ENCODE measurements around the gene PCGF5.
"Not testable (repeated sequence)": the region's sequence is repeated elsewhere in the genome, so short reads cannot be mapped to it uniquely, and the experiment has no call there.

Gene PCGF5

DNA sequence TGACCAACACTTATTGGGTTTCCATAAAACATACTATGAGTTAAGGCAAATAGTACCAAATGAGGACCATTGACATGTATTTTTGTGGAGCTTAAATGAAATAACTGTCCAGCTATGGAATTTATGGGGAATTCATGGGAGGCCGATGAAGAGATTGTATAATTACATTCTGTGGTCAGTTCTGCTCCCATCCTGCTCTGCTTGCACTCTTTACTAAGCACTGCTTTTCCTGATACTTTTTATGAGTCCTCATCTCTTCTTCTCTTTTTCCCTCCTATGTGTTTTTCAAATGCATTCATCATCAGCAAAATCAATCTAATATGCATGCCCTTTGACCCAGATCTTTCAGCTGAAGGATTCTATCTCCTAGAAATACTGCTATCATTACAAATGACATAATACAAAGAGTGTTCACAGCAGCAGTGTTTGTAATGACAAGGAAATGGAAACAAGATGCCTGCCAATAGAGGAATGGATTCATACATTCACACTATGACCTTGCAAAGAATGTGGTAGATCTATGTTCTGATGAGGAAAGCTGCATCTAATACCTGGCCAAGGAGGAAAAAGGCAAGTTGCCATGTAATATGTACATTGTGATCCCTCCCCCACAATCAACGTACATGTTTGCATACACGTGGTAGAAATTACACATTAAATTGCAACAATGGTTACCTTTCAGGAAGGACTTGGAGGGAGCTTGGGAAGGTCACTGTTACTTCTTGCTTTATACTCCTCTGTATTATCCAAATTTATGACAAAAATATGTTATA, 73.9 kb downstream of the PCGF5 start:
- TF ChIP-seq, protein P1, sequence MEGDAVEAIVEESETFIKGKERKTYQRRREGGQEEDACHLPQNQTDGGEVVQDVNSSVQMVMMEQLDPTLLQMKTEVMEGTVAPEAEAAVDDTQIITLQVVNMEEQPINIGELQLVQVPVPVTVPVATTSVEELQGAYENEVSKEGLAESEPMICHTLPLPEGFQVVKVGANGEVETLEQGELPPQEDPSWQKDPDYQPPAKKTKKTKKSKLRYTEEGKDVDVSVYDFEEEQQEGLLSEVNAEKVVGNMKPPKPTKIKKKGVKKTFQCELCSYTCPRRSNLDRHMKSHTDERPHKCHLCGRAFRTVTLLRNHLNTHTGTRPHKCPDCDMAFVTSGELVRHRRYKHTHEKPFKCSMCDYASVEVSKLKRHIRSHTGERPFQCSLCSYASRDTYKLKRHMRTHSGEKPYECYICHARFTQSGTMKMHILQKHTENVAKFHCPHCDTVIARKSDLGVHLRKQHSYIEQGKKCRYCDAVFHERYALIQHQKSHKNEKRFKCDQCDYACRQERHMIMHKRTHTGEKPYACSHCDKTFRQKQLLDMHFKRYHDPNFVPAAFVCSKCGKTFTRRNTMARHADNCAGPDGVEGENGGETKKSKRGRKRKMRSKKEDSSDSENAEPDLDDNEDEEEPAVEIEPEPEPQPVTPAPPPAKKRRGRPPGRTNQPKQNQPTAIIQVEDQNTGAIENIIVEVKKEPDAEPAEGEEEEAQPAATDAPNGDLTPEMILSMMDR (IDR thresholded peaks at IDR 0.05; ENCODE audit: low read depth, low read length) = no peak
- Histone ChIP-seq H3K9me3 (no peaks in the 10 kb centered on the region), H3K4me1 (no peaks in the 10 kb centered on the region)

DNA sequence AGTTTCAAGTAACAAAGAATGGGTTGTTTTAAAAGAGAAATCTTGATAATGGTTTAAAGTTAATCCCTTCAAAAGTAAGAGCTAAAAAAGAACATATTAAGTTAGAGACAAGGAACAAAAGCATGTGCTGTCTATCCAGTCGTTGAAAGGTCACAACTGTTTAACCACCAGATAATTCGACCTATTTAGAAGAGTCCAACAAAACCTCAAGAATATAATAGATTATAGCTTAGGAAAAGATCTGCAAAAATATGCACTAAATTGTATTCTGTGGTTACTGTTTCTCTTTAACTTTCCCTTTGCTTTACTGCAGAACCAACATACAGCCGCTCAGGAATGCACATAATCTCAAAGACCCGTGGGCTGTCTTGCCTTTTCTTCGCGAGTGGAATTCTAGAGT, 74.9 kb downstream of the PCGF5 start:
- no peaks in the 10 kb centered on the region for H3K27me3 ChIP-seq
- TF ChIP-seq, protein P1 (IDR thresholded peaks at IDR 0.05; ENCODE audit: low read depth, low read length) = no peak
- no peaks in the 10 kb centered on the region for H3K4me1 ChIP-seq
- H3K36me3 ChIP-seq = no peaks in the 10 kb centered on the region
- H3K9me3 ChIP-seq = no peaks in the 10 kb centered on the region
- H3K4me3 ChIP-seq (ENCODE audit: low read depth, low read length) = no peak overlapping the region
- DNase-seq = no peak

More for the DNA sequence above, 73.9 kb downstream of the PCGF5 start:
- Histone ChIP-seq H3K4me3 (ENCODE audit: low read depth, low read length) (no peak overlapping the region), H3K36me3 (no peaks in the 10 kb centered on the region), H3K27me3 (no peaks in the 10 kb centered on the region)
- DNase-seq = no peak

GRCh38 chr10:91296471-91296870, 76.0 kb downstream of the PCGF5 start:
- Histone ChIP-seq H3K9me3 (no peaks in the 10 kb centered on the region), H3K36me3 (no peaks in the 10 kb centered on the region), H3K4me1 (no peaks in the 10 kb centered on the region), H3K4me3 (ENCODE audit: low read depth, low read length) (peak overlapping the region; percentile 19; the same call in 1 of the 2 replicates), H3K27me3 (no peaks in the 10 kb centered on the region)
- TF ChIP-seq, protein P1 (IDR thresholded peaks at IDR 0.05; ENCODE audit: low read depth, low read length) = peak; percentile 70
- no peak for DNase-seq

DNA sequence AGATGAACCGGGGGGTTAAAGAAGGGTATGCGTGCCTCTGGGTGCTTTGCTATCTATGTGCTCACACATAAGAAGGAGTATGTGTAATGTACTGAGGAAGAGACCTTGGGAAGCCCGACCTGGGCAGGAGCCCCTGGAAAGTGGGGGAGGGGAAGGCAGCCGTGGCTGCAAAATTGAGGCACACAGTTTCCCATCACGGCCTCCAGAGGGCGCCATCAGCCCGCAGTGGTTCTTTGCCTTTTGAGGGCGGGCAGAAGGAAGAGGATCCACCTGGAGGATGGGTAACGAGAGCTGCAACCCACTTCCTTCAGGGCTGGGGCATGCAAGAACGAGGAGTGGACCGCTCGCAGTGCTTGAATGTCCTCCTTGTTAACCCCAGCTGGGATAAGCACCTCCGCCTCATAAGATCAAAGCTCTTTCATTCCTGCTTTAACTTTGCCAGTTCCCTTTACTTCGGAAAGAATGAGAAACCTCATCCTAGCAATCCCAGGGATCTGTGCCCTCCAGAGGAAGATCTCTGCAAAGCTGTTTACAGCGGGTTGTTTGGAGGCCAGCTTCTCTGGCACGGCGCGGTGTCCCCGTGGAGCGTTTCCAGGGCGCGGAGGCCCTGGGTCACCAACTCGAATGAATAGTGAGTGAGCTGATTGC, 77.9 kb downstream of the PCGF5 start:
- Histone ChIP-seq H3K4me1 (no peaks in the 10 kb centered on the region), H3K36me3 (no peaks in the 10 kb centered on the region), H3K4me3 (ENCODE audit: low read depth, low read length) (peak overlapping the region; percentile 62), H3K9me3 (no peaks in the 10 kb centered on the region), H3K27me3 (no peaks in the 10 kb centered on the region)
- DNase-seq = peak; percentile 80
- TF ChIP-seq, protein P1 (IDR thresholded peaks at IDR 0.05; ENCODE audit: low read depth, low read length) = peak; percentile 90

DNA sequence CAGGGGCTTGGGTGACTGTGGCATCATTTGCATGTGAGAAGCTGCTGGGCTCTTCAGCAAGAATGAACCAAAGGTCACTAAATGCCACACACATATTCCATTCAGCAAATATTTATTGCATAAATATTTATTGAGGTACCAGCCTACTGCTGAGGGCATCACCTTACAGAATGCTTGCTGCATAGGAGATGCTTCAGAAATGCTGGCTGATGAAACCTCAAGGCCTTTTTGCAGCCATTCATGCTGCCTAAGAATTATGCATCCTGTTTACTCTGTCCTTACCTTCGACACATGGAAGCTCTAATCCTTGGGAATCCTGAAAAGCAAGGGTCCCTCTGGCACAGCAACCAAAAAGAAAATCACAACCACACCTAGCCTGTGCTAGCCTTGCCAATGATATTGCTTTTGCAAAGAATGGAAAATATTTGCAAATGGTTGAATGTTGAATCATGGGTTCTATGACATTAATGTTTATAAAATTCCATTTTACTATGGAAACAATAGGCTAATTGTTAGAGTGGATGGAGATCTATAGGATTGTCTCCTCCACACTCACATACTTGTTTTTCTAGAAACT, 79.6 kb downstream of the PCGF5 start:
- Histone ChIP-seq H3K36me3 (no peaks in the 10 kb centered on the region), H3K4me1 (no peaks in the 10 kb centered on the region), H3K27me3 (no peaks in the 10 kb centered on the region), H3K4me3 (ENCODE audit: low read depth, low read length) (no peak overlapping the region), H3K9me3 (no peaks in the 10 kb centered on the region)
- TF ChIP-seq, protein P1 (IDR thresholded peaks at IDR 0.05; ENCODE audit: low read depth, low read length) = no peak
- no peak for DNase-seq

- H3K4me1 ChIP-seq; DNase-seq; H3K9me3 ChIP-seq; H3K36me3 ChIP-seq; H3K27me3 ChIP-seq; H3K4me3 ChIP-seq (ENCODE audit: low read depth, low read length): not testable (repeated sequence)
Measured at GRCh38 chr10:91302946-91303345, 82.5 kb downstream of the PCGF5 start.

- not testable (repeated sequence) for H3K36me3 ChIP-seq; H3K4me3 ChIP-seq (ENCODE audit: low read depth, low read length); H3K4me1 ChIP-seq; DNase-seq; H3K9me3 ChIP-seq; H3K27me3 ChIP-seq
Measured at GRCh38 chr10:91305979-91306378, 85.5 kb downstream of the PCGF5 start.
